Neural crest cell (in vitro differentiated cells): ENCODE measurements around the gene RETNLB. TPM values are rescaled to one million over a fixed set of nuclear protein-coding genes. Genes with fewer than 3 reads are reported as not detected.

Experiments used
- DNase-seq: peaks from one replicate; pipeline ENCODE4 v3.0.0; 2021; ENCODE audit warnings: low read depth, mixed read lengths, low spot score
- H3K27ac Mint-ChIP-seq: one replicate; pipeline ENCODE4 v1.8.0; 2021; ENCODE audit warnings: mild to moderate bottlenecking, mixed read lengths; ENCODE audit not compliant: unreplicated experiment
- H3K27me3 Mint-ChIP-seq: 2 replicates; pipeline ENCODE4 v1.8.0; 2021; ENCODE audit warnings: low read depth, mild to moderate bottlenecking, mixed read lengths
- H3K36me3 Mint-ChIP-seq: 2 replicates; pipeline ENCODE4 v1.8.0; 2021; ENCODE audit warnings: low read depth, mild to moderate bottlenecking, mixed read lengths
- H3K4me1 Mint-ChIP-seq: 2 replicates; pipeline ENCODE4 v1.8.0; 2021; ENCODE audit warnings: mixed read lengths
- H3K4me3 Mint-ChIP-seq: one replicate; pipeline ENCODE4 v1.8.0; 2021; ENCODE audit warnings: mild to moderate bottlenecking, mixed read lengths
- H3K9me3 Mint-ChIP-seq: 2 replicates; pipeline ENCODE4 v1.8.0; 2021; ENCODE audit warnings: mixed read lengths
- total RNA-seq: library from RNA; stranded (reverse); gene quantifications from 2 replicates; pipeline ENCODE4 v1.2.1, GENCODE V29; 2021
- TF ChIP-seq, protein P1 (sequence below): fragments of 200-600 bp; sonication (generic); conservative IDR thresholded peaks from 2 replicates; pipeline ENCODE4 v1.5.0; 2021; ENCODE audit warnings: antibody characterized with exemption, mild to moderate bottlenecking

RETNLB gene
- total RNA-seq, 1 donor from 2014 or later, result not detected

DNA sequence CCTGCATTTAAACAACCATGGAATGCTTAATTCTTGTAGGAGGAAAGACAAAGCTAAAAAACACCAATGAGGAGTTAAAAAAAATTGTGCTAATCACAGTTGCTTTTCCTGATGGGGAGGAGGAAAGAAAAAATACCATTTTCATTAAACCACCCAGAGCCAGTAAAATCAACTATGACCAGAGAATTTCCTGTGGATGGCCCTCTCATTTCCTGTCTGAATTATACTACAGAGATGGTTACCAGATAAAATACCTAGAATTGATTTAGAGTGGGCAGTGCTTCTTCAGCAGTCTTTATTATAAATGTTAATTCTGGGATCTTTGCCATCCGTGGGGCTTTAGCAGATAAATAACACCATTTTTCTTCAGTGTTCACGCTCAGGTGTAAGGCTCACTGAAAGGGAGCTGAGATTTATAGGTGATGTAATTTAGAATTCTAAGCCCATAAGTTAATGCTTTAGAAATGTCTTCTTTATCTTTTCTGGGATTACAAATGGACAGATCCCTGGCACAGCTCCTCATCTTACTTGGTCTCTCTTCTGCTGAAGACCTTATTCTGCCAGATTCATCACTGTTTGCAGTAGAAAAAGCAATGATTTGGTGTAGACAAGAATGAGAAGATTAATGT, 37.9 kb downstream of the RETNLB start:
- Mint-ChIP-seq H3K4me1 (no peaks in the 10 kb centered on the region), H3K27ac (peak overlapping the region; percentile 19), H3K36me3 (no peaks in the 10 kb centered on the region), H3K27me3 (no peaks in the 10 kb centered on the region), H3K9me3 (peaks cover 3% of the 10 kb centered on the region), H3K4me3 (no peak overlapping the region)
- no peak for DNase-seq
- TF ChIP-seq, protein P1, sequence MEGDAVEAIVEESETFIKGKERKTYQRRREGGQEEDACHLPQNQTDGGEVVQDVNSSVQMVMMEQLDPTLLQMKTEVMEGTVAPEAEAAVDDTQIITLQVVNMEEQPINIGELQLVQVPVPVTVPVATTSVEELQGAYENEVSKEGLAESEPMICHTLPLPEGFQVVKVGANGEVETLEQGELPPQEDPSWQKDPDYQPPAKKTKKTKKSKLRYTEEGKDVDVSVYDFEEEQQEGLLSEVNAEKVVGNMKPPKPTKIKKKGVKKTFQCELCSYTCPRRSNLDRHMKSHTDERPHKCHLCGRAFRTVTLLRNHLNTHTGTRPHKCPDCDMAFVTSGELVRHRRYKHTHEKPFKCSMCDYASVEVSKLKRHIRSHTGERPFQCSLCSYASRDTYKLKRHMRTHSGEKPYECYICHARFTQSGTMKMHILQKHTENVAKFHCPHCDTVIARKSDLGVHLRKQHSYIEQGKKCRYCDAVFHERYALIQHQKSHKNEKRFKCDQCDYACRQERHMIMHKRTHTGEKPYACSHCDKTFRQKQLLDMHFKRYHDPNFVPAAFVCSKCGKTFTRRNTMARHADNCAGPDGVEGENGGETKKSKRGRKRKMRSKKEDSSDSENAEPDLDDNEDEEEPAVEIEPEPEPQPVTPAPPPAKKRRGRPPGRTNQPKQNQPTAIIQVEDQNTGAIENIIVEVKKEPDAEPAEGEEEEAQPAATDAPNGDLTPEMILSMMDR, result no peak

DNA sequence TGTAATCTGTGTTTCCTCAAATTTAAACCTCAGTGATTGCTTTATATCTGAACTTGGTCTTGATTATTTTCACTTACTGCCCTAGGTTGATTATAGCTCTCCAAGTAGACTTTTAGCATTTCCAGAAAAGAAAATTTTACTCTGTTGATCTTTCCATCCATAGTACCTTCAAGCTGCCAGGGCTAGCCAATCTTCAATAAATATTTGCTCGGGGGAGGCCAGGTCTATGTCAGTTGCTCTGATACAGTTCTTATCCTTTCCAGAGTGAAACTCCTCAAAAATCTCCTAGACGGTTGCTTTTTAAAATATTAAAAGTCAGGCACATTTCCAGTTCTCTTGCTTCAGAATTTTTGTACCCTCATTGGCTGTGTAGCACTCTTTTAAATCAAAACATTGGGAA, 38.8 kb downstream of the RETNLB start:
- no peak for DNase-seq
- Mint-ChIP-seq H3K36me3 (no peaks in the 10 kb centered on the region), H3K4me3 (no peak overlapping the region)

DNA sequence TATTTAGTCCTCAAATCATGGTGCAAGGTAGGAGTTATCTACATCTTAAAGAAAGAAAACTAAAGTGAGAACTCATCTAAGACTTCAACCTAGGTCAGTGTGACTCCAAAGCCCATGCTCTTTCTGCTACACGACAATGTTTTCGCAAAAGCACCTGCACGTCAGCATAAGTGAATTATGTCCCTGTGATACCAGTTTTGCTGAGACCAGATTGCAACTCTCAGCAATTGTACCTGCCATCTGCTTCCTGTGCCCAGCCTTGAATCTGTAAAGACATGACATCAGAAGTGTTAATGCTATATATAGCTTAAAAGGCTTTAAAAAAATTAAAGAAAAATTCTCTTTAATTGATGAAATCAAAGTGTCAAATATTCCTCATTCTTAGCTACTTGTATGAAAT, 43.4 kb downstream of the RETNLB start:
- Mint-ChIP-seq H3K27me3 (no peaks in the 10 kb centered on the region), H3K27ac (no peak overlapping the region), H3K4me1 (no peaks in the 10 kb centered on the region), H3K4me3 (no peak overlapping the region), H3K36me3 (no peaks in the 10 kb centered on the region), H3K9me3 (peaks cover 2% of the 10 kb centered on the region)
- TF ChIP-seq, protein P1, result no peak
- DNase-seq, result no peak

More for the DNA sequence above, 38.8 kb downstream of the RETNLB start:
- TF ChIP-seq, protein P1, result no peak
- Mint-ChIP-seq H3K4me1 (no peaks in the 10 kb centered on the region), H3K27me3 (no peaks in the 10 kb centered on the region), H3K27ac (no peak overlapping the region), H3K9me3 (peaks cover 3% of the 10 kb centered on the region)

DNA sequence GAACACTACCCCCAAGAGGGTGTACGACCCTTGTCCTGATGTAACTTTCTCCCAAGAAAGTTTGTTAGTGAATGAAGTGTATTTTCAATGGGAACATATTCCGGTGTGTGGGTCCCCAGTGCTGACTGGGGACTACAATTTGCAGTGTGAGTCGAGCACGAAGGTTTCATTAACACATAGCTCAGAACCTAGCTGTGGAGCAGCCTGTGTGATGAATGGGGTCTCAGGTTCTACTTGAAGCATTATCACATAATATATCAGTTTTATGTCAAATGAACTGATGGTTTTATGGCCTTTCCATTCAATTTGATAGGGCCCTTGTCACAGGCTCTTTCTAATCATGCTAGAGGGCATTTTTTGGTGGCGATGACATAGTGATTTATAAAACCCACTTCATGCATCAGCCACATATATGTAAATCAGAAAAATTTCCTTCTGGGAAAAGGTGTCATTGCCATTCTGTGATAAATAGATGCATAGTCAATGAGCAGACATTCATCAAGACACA, 44.1 kb downstream of the RETNLB start:
- H3K27ac Mint-ChIP-seq, result no peak overlapping the region
- no peaks in the 10 kb centered on the region for H3K36me3 Mint-ChIP-seq
- TF ChIP-seq, protein P1, result no peak
- H3K4me1 Mint-ChIP-seq, result no peaks in the 10 kb centered on the region
- H3K9me3 Mint-ChIP-seq, result peaks cover 2% of the 10 kb centered on the region
- DNase-seq, result no peak
- H3K27me3 Mint-ChIP-seq, result no peaks in the 10 kb centered on the region
- no peak overlapping the region for H3K4me3 Mint-ChIP-seq

Other genes with a start within 250 kb of the RETNLB start
- gene MYH15, start 246.8 kb downstream of the RETNLB start, total RNA-seq, result 0.16 and 0.20 TPM in 2 replicates
- gene CIP2A, start 168.0 kb downstream of the RETNLB start, total RNA-seq, result 50.5 and 51.1 TPM in 2 replicates
- 23.1 and 24.2 TPM in 2 replicates for gene DZIP3, start 167.7 kb downstream of the RETNLB start, total RNA-seq
- gene TRAT1, start 65.4 kb upstream of the RETNLB start, total RNA-seq, result not detected in 2 replicates
- gene GUCA1C, start 196.5 kb upstream of the RETNLB start, total RNA-seq, result not detected in 2 replicates